Measurements from ENCODE around the gene IFNAR1. TPM values are rescaled to one million over a fixed set of nuclear protein-coding genes. Genes with fewer than 3 reads are reported as not detected.

IFNAR1 gene
- total and polyA plus RNA-seq, 2 of the 8 experiments (the other 6 are each of a cell fraction or from before 2014, with no cell fraction given): 3.1 to 17.1 TPM

- H3K56ac ChIP-seq (replicated peaks; ENCODE audit: insufficient read length, low read depth, low read length): no peak overlapping the region
- no peak for FAIRE-seq
- no peak overlapping the region for H4K8ac ChIP-seq (ENCODE audit: extremely low read depth, insufficient read depth, low read length)
- H3K18ac ChIP-seq (ENCODE audit: extremely low read depth, low read length): peak overlapping the region; percentile 13; the same call in 1 of the 2 replicates
- no peak overlapping the region for H2BK120ac ChIP-seq (replicated peaks; ENCODE audit: low read depth, low read length)
- ChIA-PET POLR2A (ENCODE audit: partially characterized antibody) (interaction anchor here (1.1 to 1.6 kb wide), 3 partner anchors 10 to 21 kb away, joined by 3 to 5 read pairs (median 3); no protein-coding TSS in a partner anchor), CTCF (ENCODE audit: partially characterized antibody) (interaction anchor here (0.6 to 4.8 kb wide), 8 partner anchors 8 to 169 kb away, joined by 3 to 17 read pairs (median 3); partner anchors contain the start of gene DNAJC28)
- no peak overlapping the region for H3K4me2 ChIP-seq (ENCODE audit: insufficient read depth in 1 of 2, low read depth in 2 of 2, low read length in 2 of 2)
- H3K36me3 ChIP-seq (ENCODE audit: control insufficient read depth in 2 of 4, insufficient read depth in 4 of 4, low read length in 3 of 4): no peaks in the 10 kb centered on the region
- H2AK5ac ChIP-seq (ENCODE audit: low read depth, low read length): no peak overlapping the region
- peak overlapping the region; percentile 95; the same call in 1 of the 2 replicates for H2BK5ac ChIP-seq (ENCODE audit: low read depth, low read length)
- H2BK12ac ChIP-seq (ENCODE audit: low read depth, low read length): peak overlapping the region; percentile 95
- H4K20me1 ChIP-seq (replicated peaks in 1 of 2; ENCODE audit: control insufficient read depth in 1 of 2, insufficient read depth in 2 of 2, low read length in 2 of 2): no peaks in the 10 kb centered on the region
- H3K14ac ChIP-seq (ENCODE audit: insufficient read length): no peak overlapping the region
- TF ChIP-seq SUZ12 (IDR thresholded peaks at IDR 0.05; ENCODE audit: low read length): no peak
- TF ChIP-seq TAF1 (IDR thresholded peaks at IDR 0.05; ENCODE audit: low read depth, low read length): peak; percentile 27; the same call in 1 of the 2 replicates
- peak; percentile 56; the same call in 1 of the 2 replicates for TF ChIP-seq TEAD4 (IDR thresholded peaks at IDR 0.05; ENCODE audit: low read depth, low read length)
- TF ChIP-seq POLR2A (IDR thresholded peaks at IDR 0.05; ENCODE audit: control extremely low read depth in 1 of 2, low read depth in 2 of 2, low read length in 2 of 2): peak in 1 of 2 experiments; percentile 28; a peak in 1 of 3 replicates
- peak overlapping the region; percentile 27 for H3K4ac ChIP-seq (replicated peaks; ENCODE audit: insufficient read length, low read depth, low read length)
- peak overlapping the region; percentile 52 for H4K91ac ChIP-seq (replicated peaks; ENCODE audit: insufficient read length, low read length)
- no peaks in the 10 kb centered on the region for H3K79me2 ChIP-seq (ENCODE audit: control insufficient read depth in 1 of 2, insufficient read depth in 2 of 2, low read length in 2 of 2)
- peaks cover 0 to 12% (median 3%) of the 10 kb centered on the region in 4 experiments; a peak in 4 of 7 replicates for H3K4me1 ChIP-seq (replicated peaks in 1 of 4; ENCODE audit: control insufficient read depth in 3 of 4, insufficient read depth in 4 of 4, low read length in 3 of 4)
- 0 out of 7 replicates have a peak overlapping the region, but pooled peaks of 1 of the 4 experiments have one; percentile 43 for H3K9ac ChIP-seq (replicated peaks in 1 of 4; ENCODE audit: extremely low read depth in 1 of 4, low read depth in 3 of 4, low read length in 3 of 4)
- no peaks in the 10 kb centered on the region for H3K79me1 ChIP-seq (ENCODE audit: low read depth, low read length)
- no peak overlapping the region for H3K4me3 ChIP-seq (ENCODE audit: extremely low read depth in 1 of 4, insufficient read depth in 2 of 4, low read depth in 3 of 4, low read length in 4 of 4)
- H3K23ac ChIP-seq (ENCODE audit: insufficient read length): no peak overlapping the region
- H4K5ac ChIP-seq (ENCODE audit: insufficient read length, low read depth, low read length): no peak overlapping the region
- no peaks in the 10 kb centered on the region for H3K27me3 ChIP-seq (replicated peaks in 1 of 4; ENCODE audit: control insufficient read depth in 3 of 4, extremely low read depth in 1 of 4, insufficient read depth in 3 of 4, low read length in 3 of 4)
- H3K27ac ChIP-seq (ENCODE audit: low read depth, low read length): peak overlapping the region; percentile 96
- 0 out of 2 replicates have a peak overlapping the region, but pooled peaks have one; percentile 16 for H2BK15ac ChIP-seq (ENCODE audit: low read length)
- WGBS, 2 experiments (ENCODE audit: extremely low coverage in 1 of 2, insufficient coverage in 1 of 2, insufficient read length in 1 of 2, insufficient replicate concordance in 2 of 2, low coverage in 1 of 2, low lambda C conversion rate in 2 of 2, missing lambda C conversion rate in 1 of 2): 86% methylated on average over 3 of the region's 3 CpGs; no CpG with 5 or more reads in 1 of the 2 experiments
- no peak overlapping the region for H2AFZ ChIP-seq (ENCODE audit: low read length)
- DNase-seq (ENCODE audit: low read depth in 1 of 2, low spot score in 2 of 2): no peak
- H2BK20ac ChIP-seq (ENCODE audit: low read length): peak overlapping the region; percentile 93; the same call in 1 of the 2 replicates
- peaks cover 7 to 8% of the 10 kb centered on the region in 2 experiments for H3K9me3 ChIP-seq (ENCODE audit: insufficient read depth in 2 of 2, low read depth in 1 of 2, low read length in 1 of 2)
- H3K23me2 ChIP-seq (ENCODE audit: low read depth, low read length): no peaks in the 10 kb centered on the region
Observed at GRCh38 chr21:33368576-33368975, 43.8 kb downstream of the IFNAR1 start.
